HT-29 (cell line): Measurements from ENCODE around the gene PARP15. TPM values are rescaled to one million over a fixed set of nuclear protein-coding genes. Genes with fewer than 3 reads are reported as not detected.
"Not testable (repeated sequence)": the region's sequence is repeated elsewhere in the genome, so short reads cannot be mapped to it uniquely, and the experiment has no call there.

Experiments
- DNase-seq: peaks from one replicate; pipeline ENCODE4 v3.0.0-alpha.2; 2015; ENCODE audit warnings: low spot score
- total RNA-seq: library from RNA; depleted of rRNA; stranded (reverse); fragments of >200 nt; shearing (Covaris generic); gene quantifications from 2 replicates; pipeline ENCODE4 v1.2.3, GENCODE V29; 2014; rRNA removed

The PARP15 gene
- not detected in 2 replicates for total RNA-seq

DNA sequence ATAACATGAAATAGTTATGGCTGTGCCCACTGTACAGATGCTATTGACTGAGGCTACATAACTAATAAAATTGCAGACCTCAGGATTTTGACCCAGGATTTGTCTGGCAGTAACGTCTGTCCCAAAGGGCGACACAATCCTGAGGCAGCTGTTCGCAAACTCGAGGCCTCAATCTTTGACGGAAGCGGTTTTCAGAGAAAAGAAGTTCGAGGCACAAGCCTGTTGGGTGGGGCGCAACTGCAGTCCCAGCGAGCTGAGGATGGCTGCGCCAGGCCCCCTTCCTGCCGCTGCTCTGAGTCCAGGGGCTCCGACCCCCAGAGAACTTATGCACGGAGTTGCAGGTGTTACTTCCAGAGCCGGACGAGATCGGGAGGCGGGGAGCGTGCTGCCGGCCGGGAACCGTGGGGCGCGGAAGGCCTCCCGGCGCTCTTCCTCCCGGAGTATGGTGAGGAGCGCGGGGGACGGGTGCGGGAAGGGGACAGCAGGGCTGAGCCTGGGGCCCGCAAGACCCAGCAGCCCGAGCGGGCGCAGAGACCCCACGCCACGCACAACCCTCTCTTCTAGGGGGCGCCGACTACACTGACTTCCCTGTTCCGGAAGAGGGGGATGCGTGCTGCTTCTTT is at the start of gene PARP15:
PARP15 (plus strand) TSS at position 242 of the 623 bp plus-strand sequence; CDS start at position 260, 18 bp downstream.
- DNase-seq, result no peak

DNA sequence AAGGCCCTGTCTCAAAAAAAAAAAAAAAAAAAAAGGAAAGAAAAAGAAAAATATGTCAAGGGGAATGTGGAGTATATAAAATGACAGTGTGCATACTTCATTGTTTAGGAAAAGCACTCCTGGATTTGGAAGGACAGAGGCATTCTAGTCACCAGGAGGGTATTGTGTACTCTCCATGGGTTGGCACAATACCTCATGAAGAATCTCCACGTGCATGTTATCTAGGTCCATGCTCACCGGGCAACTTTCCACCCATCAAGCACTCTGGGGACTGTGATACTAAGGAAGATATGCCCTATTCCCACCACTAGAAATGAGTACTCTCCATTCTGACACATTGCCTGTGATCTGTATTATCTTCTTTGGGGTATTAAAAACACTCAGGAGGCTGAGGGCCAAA is 47.3 kb upstream of the PARP15 start:
- no peak for DNase-seq

DNA sequence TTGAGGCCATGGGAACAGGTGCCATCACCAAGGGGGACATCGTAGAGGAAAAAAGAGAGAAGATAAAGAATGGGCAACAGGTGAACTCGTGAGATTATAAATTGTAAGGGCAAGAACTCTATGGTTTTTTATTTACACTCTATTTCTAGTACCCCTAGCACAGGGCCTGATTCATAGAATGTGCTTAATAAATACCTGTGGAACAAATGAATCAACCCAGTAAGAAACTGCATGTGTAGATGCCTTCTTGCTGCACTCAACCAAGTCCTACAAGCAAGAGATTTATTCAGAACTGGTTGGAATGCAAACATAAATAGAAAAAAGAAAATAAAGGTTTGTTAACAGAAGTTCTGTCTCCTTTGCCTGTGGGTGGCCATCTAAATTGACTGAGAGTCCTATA is 44.0 kb upstream of the PARP15 start:
- DNase-seq, result no peak

DNA sequence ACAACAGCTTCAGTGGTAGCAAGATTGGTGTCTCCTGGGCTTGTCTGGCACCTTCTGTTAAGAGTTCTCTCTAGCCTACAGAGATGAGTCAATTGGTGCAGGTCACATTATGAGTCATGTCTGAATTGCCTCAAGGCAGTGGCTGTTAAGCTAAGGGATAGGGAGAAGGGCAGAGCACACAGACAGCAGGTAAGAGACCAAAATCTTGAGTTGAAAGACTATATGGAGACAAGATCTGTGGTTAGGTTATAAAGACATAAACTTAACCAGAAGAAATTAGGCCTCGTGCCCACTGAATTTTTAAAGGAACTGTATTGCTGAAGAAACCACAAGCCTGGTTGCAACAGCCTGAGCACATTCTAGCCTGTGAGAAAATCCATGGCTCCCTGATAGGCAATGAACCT is 43.5 kb upstream of the PARP15 start:
- DNase-seq, result peak; percentile 25

DNA sequence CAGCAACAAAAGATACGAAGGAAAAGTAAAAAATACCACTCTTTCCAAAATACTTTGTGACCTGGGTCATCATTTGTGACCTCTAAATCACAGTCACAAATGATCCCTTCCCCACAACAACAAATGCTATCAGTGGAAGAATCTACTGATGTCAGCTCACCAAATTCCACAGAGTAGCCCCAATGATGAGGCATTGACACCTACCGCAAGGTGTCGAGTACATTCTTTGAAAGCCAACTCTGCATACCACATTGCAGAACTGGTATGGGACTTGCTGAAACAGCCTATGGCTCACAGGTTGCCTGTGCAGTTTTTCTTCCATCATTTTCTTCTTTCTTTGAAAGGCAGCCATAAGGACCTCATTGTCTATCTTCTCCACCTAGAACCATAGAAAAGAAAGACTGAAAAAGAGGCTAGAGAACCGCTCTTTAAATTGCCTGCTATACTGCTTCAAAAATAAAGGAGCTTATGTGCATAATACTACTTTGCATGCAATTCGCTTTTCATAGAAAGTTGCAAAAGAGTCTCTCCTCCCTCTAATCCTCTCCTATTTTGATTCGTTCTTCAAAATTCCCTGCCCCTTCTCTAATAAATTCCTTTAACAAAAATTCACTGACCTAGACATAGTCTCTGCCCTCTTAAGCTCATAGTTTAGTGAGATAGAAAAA is 41.4 kb upstream of the PARP15 start:
- DNase-seq, result no peak

DNA sequence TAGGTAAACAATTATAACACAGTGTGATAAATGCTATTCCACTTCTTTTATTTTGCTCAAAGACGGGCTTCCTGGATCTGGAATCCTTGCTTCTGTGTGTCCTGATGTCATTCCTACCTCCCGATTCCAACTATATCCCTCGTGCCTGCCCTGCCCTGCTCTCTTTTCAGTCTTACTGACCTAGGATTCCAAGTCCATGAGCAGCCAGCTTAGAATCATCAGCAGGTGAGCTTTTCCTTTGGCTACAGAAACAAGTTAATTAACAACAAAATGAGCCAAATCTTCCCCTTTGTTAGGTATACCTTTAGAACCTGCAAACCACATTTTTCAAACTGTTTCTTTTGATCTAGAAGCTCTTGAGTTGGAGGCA is 40.8 kb upstream of the PARP15 start:
- DNase-seq, result no peak

DNA sequence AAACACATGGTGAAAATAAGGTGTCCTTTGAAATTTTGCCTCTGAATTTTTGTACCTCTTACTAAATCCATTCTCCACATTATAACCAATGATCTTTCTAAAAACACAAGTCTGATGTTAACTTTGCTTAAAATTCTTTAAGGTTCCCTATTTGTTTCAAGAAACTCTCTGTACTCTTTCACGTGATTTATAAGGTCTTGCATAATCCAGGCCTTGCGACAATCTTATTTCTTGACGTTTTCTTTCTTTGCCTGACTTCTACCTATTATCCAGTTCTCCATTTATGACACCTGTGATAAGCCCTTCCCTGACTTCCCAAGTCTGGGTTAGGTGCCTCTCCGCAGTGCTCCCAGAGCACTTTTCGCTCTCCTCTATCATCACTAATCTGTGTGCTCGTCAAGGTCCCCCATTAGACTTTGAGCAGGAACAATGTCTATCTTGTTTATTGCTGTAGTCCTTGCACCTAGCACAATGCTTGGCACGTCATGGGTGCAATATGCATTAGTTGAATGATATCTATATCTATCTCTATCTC is 38.4 kb upstream of the PARP15 start:
- no peak for DNase-seq

DNA sequence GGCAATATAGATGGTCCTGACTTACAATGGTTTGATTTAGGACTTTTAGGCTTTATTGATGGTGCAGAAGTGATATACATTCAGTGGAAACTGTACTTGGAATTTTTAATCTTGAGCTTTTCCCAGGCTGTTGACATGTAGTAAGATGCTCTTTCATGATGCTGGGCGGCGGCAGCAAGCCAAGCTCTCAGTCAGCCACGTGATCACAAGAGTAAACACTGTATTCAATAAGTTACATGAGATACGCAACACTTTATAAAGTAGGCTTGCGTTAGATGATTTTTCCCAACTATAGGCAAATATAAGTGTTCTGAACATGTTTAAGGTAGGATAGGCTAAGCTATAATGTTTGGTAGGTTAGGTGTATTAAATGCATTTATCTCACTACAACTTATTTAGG is 31.3 kb upstream of the PARP15 start:
- DNase-seq, result no peak

DNA sequence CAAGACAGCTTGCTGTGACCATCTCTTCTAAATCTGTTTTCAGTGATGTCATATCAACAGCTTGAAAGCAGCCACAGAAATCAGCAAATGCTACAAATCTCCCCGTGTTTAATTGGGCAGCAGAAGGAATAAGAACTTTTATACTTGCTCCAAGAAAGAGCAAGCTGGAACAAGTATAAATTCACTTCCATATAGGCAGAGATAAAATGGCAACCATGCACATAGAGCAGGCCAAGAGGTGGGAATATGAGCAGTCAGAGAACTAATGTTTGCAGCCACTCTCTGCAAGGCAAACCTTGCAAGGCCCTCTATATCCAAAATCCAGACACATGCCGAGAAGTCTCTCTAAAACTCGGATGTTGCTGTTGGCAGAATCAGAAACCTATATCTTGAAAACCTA is 29.4 kb upstream of the PARP15 start:
- no peak for DNase-seq

DNA sequence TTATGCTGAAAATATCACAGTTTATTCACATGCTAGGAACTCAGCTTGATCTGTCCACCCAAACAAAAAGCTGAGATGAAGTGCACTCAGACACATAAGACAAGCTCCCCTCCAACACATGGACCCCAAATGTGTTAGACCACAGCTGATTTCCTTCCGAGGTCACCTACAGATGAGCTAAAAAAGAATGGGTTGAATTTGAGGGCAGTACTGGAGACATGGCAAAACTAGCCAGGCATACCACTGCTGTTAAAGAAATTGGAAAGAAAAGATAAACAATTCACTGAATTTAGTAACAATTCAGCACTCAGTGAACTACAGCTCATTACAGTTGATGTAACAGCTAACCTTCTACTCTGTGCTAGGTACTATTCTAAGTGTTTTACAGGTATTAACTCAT is 28.8 kb upstream of the PARP15 start:
- no peak for DNase-seq

DNA sequence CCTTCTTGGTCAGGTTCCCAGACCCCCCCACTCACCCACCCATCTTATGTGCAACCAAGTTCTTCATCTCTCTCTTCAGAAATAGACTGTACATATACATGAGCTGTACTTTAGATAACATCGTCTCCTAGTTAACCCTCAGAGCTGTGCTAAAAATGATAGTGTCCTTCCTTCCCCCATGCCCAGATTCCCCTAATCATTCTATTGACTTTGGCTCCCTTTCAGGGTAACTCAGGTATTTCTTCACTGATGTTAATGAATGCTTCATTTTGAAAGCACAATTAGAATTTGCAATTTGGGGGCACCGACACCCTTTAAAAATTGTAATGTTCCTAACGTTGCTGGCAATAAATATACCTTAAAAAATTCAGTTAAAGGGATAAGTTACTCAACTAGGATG is 24.3 kb upstream of the PARP15 start:
- no peak for DNase-seq

DNA sequence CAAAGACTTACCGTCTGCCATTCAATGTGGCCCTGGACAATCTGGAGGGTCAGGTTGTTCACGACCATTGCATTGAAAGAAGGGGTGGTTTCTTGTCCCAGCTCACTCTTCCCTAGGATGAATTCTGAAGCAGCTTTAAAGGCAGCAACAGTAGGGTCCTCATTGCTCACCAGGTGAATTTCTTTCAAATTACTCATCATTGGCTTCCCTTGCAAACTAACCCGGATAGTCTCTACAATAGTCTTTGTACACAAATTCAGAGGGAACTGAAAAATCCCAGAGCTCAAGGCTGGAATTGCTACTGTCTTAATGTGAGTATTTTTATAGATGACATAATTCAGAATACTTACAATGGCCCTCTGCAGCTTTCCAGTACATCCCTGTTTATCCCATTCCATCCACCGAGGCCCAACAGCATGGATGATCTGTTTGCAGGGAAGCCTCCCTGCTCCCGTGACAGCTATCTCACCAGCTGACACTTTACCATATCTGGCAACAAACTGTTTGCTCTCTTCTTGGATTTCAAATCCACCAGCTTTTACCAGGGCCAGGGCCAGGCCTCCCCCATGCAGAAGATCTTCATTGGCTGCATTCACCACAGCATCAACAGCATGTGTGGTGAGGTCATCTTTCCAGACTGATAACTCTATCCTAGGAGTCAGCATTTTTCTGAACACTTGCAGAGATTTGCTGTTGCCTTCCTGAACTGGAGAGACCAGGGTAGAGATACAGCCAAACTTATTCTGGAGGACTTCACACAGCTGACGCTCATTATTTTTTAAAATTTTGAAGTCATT is 22.0 kb upstream of the PARP15 start:
- no peak for DNase-seq

DNA sequence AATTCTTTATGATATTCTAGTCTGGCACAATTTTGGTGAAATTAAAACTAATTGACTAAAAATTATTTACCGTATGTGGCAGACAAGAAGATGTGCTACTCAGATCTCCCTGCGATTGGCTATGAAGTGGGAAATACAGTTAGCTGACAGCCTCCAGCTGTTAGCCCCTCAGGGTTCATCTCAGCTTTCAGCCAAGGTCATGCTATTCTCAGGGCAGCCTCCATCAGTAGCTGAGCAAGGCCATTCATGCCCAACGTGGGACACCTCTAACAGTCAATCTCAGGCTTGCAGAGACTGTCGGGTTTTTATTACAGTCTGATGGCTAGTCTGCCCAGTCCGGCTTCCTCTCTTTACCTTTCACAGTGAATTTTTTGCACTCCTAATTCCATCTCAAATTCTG is 20.1 kb upstream of the PARP15 start:
- no peak for DNase-seq

DNA sequence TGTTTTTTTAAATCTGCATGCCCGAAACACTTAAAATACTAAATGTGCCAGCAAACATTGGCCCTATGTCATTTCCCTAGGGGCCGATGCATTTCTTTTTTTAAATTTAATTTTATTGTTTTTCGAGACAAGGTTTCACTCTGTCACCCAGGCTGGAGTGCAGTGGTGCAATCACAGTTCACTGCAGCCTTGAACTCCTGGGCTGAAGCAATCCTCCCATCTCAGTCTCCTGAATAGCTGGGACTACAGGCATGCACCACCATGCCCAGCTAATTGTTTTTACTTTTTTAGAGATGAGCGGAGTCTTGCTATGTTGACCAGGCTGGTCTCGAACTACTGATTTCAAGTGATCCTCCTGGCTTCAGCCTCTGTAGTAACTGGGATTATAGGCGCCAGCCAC is 18.8 kb upstream of the PARP15 start:
- no peak for DNase-seq

DNA sequence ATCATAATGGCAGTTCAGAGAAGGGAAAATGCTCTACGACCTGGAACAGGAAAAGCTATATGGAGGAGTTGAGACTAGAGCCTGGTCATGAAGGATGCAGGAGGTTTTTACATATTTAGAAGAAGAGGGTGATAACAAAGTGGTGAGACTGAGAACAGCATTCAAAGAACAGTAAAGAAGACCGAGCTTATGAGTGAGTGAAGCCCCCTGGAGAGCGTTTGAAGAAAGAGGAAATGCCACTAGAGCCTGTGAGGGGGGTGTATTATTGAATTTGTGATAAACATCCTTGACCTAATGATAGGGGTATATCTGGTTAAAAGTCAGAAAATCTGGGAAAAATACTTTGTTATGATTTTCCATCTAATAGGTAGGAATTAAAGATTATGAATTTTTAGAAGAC is 17.5 kb upstream of the PARP15 start:
- DNase-seq, result no peak

DNA sequence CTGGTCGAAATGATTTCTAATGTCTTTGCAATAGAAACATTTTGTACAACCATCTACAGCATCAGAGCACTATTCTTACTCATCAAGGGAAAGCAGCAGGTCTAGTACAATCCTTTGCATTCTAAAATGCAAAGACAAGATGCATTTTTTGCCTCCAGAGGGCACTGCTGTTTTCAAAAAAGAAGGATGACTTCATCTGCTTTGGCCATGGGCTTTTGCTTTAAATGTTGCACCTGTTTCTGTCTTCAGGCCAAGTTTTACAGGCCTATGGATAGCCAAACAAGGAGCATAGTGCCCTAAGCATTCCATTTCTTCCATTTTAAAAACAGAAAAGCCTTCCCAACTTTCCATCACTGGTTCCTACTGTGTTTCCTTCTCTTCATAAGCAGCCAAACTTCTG is 16.8 kb upstream of the PARP15 start:
- peak; percentile 90 for DNase-seq

DNA sequence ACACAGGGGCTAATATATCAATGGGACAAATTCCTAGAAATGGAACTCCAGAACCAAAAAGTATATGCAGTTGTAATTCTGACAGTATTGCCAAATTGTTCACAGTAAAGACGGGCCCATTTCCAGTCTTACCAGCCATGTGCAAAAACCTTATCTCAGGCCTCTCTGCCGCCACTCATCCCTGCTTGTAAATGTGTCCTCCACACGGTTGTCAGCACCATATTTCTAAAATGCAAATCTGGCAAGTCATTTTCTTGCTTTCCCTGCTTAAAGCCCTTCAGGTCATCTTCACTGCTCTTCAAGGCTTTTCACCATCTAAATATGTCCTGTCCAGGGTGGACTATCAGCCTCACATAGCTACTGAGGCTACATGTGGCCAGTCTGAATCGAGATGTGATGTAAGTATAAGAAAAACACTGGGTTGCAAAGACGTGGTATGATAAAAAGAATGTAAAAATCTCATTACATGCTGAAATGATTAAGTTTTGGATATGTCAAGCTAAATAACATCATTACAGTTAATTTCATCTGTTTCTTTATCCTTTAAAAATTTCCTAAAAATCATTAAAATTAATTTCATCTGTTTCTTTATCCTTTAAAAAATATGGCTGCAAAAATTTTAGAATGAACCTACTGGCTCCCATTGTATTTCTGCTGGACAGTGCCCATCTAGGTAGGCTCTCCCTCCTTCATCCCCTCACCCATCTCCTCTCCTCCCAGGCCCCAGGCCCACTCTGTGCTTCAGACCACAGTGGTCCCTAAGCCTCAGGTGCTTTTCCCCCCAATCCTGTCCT is 14.3 kb upstream of the PARP15 start:
- DNase-seq, result no peak

DNA sequence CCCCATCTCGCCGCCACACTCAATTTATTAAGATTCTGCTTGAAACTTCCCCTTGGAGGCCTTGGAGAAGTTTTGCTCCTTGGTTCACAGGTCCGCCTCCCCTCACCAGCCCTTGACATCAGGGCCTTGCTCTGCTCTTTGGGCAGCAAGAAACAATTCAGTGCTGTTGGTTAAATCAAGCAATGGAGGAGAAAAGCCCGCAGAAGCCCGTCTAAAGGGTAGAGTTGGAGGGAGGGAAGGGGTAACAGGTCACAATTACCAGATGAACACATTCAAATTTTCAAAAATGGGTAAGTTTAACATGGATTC is 13.8 kb upstream of the PARP15 start:
- DNase-seq, result peak; percentile 44

DNA sequence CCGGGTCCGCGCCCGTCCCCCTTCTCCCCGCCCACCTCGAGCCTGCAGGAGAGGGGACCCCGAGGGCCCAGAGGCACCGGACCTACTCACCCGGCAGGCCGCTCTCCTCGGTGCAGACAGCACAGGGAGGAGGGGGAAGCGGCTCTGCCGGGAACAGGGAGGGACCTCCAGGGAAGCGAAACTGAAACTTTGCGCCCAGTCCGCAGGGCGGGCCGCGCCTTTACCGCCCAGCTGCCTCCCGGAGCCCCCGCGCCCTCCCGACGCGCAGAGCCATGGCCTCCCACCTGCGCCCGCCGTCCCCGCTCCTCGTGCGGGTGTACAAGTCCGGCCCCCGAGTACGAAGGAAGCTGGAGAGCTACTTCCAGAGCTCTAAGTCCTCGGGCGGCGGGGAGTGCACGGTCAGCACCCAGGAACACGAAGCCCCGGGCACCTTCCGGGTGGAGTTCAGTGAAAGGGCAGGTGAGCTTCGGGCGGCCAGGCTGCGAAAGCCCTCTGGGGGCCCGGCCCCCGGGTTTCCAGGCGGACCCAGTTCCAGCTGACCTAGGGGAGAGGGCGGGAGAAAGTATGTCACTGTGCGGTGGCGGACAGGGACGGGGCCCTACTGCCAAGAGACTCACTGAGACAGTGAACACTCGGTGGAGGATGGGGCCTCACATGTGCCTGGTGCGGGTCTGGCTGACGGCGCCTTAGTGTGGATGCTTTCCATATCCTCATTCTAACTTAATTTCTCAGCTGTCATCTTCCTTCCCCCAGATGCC is 13.1 kb upstream of the PARP15 start, which contains the start of the genes DTX3L and PARP9:
DTX3L (plus strand) TSS at position 184 of the 758 bp plus-strand sequence; CDS start at position 273, 89 bp downstream.
PARP9 (minus strand) TSS at position 146 of the 758 bp plus-strand sequence. CDS start 4,680 bp downstream, outside the sequence.
- DNase-seq, result peak; percentile 88

DNA sequence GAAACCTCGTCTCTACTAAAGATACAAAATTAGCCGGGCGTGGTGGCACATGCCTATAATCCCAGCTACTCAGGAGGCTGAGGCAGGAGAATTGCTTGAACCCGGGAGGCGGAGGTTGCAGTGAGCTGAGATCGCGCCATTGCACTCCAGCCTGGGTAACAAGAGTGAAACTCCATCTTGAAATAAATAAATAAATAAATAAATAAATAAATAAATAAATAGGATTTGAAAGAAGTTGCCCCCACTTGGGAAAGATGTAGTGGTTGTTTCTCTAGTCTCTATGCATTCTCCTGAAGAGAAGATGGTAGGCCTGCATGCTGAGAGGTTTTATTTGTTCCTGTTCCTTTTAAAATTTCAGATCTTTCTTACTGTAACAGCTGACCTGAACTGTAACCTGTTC is 9.3 kb upstream of the PARP15 start:
- not testable (repeated sequence) for DNase-seq

DNA sequence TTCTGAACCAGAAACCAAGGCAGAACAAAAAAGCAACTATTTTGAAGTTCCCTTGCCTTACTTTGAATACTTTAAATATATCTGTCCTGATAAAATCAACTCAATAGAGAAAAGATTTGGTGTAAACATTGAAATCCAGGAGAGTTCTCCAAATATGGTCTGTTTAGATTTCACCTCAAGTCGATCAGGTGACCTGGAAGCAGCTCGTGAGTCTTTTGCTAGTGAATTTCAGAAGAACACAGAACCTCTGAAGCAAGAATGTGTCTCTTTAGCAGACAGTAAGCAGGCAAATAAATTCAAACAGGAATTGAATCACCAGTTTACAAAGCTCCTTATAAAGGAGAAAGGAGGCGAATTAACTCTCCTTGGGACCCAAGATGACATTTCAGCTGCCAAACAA is 8.7 kb upstream of the PARP15 start:
- no peak for DNase-seq
